Suprapubic skin (tissue), 4 donors: ENCODE measurements around the gene KCNMB2.

Experiments used
- CTCF ChIP-seq, 2 donors: fragments of 200-600 bp in 1 of 2; fragments of 450-650 bp in 1 of 2; sonication (generic) in 1 of 2; IDR thresholded peaks; one replicate each; pipeline ENCODE4 v1.5.1; 2016 to 2019; ENCODE audit warnings: antibody characterized with exemption in 2 of 2, mild to moderate bottlenecking in 1 of 2, moderate library complexity in 1 of 2
- POLR2A ChIP-seq, 2 donors: fragments of 450-650 bp; IDR thresholded peaks; one replicate each; pipeline ENCODE4 v1.6.1; 2017; ENCODE audit warnings: antibody characterized with exemption in 2 of 2, mild to moderate bottlenecking in 2 of 2, moderate library complexity in 2 of 2
- POLR2AphosphoS5 ChIP-seq, 3 donors: sonication (generic); formaldehyde crosslinking; IDR thresholded peaks; one replicate each; pipeline ENCODE4 v1.6.1; 2017; ENCODE audit warnings: antibody characterized with exemption in 3 of 3

DNA sequence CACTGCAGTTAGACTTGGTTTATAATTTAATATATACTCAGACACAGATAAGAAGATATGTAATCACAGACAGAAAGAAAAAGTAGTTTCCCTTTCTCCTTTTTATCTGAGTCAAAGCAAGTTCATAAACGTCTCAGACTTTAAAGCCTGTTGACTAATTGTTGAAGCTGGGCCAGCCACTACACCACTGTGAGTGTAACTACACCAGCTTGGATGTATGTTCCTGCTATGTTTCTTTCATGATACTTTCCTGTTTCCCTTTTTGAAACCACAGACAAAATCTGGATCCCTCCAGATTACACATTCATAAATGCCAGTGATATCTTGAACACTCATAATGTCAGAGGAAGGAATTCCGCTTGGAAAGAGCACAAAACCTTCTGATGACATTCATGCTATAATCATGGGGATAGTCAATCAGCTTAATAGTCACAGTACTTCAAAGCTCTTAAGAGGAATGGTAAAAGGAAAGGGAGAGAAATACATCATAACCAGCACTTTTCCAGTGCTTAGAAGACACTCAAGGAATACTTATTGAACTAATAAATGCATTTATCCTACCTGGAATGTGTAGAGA lies 32.0 kb downstream of the KCNMB2 start:
- TF ChIP-seq CTCF (IDR thresholded peaks at IDR 0.05) (no peak), POLR2A (IDR thresholded peaks at IDR 0.05) (no peak), POLR2AphosphoS5 (IDR thresholded peaks at IDR 0.05) (no peak)
